Choroid plexus epithelial cell (primary cell): ENCODE measurements around the gene NAT9.

ENCODE experiments used
- DNase-seq: peaks from one replicate; pipeline ENCODE4 v3.0.0-alpha.2; 2010; ENCODE audit warnings: low read depth
- H3K4me3 ChIP-seq: 2 replicates; pipeline ENCODE4 v1.5.1; 2011; ENCODE audit warnings: low read depth, mild to moderate bottlenecking, control low read depth, low read length, moderate library complexity
- TF ChIP-seq, protein P1 (sequence below): conservative IDR thresholded peaks from 2 replicates; pipeline ENCODE4 v1.5.1; 2011; ENCODE audit warnings: low read depth, mild to moderate bottlenecking, control low read depth, inconsistent platforms, low read length, moderate library complexity

NAT9 gene, protein sequence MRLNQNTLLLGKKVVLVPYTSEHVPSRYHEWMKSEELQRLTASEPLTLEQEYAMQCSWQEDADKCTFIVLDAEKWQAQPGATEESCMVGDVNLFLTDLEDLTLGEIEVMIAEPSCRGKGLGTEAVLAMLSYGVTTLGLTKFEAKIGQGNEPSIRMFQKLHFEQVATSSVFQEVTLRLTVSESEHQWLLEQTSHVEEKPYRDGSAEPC

DNA sequence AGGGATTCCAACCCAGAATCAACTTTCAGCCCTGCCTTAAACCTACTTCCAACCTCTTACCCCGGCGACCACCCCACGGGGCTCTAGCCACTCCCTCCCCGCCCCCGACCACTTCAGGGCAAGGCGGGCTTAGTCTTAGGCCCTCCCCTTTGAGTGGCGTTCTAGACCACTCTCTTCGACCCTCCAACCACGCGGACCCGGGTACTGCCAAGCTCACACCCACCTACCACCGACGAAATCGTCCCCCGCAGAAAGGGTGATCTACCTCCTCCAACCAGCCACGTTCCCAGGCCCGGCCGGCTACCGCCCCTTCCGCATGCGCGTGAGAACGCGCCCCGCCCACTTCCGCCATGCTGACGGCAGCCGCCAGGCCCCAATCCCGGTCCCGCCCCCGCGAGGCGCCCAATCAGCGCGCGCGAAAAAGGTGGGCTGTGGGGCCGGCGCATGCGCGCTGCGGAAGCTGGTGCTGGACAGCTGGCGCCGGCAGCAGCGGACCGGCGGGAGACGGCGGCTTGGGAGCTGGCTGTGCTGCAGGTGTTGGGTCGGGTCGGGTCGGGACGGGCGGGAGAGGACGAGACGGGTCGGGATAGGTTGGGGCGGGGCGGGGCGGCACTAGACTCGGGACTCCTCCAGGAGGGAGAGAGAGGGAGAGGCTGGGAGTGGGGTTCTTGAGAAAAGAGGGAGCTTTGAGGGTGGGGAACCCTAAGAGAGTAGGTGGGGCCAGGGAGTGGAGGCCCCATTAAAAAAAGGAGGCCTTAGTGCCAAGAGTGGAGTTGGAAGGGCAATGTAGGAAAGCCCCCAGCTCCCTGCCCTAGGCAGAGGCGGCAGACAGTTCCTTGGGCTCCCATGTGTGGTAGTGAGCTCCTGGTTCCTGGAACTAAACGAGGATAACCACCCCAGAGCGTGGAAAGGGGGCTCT is at the start of gene NAT9:
NAT9 (minus strand) TSS at position 302 of the 919 bp plus-strand sequence. CDS start 647 bp downstream, outside the sequence.
- peak; percentile 96 for DNase-seq
- TF ChIP-seq, protein P1, sequence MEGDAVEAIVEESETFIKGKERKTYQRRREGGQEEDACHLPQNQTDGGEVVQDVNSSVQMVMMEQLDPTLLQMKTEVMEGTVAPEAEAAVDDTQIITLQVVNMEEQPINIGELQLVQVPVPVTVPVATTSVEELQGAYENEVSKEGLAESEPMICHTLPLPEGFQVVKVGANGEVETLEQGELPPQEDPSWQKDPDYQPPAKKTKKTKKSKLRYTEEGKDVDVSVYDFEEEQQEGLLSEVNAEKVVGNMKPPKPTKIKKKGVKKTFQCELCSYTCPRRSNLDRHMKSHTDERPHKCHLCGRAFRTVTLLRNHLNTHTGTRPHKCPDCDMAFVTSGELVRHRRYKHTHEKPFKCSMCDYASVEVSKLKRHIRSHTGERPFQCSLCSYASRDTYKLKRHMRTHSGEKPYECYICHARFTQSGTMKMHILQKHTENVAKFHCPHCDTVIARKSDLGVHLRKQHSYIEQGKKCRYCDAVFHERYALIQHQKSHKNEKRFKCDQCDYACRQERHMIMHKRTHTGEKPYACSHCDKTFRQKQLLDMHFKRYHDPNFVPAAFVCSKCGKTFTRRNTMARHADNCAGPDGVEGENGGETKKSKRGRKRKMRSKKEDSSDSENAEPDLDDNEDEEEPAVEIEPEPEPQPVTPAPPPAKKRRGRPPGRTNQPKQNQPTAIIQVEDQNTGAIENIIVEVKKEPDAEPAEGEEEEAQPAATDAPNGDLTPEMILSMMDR, result no peak
- H3K4me3 ChIP-seq, result peak within 1 kb of the TSS; percentile 92

DNA sequence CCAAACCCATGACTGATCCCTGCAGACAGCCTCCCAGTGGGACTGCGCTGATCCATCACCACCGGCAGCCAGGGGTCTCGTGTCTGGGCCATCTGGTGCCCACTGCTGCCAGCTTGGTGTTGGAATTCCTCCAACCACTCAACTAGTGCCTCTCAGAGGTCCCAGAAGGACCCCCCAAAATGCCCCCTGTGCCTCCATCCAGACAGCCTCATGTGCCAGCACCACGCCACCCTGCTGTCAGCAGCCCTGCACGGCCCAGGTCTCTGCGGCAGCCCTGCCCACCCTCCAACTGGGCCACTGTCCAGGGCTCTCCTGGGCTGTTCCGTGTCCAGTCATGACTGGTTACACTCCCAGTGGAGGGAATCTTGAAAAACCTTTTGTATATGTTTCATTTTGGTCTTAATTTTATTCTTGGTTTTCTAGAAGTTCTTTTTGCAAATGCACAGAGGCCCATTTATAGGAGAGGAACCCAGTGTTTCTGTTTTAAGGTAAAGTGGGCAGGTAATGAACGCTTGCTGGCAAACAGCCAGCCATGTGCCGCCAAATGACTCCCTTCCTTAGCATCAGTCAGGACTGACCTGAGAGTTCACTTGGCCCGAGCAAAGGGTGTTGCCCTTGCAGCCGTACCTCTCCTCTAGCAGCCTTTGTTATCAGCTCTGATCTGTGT is 48.9 kb upstream of the NAT9 start:
- H3K4me3 ChIP-seq, result no peak overlapping the region
- no peak for DNase-seq
- TF ChIP-seq, protein P1, result no peak

DNA sequence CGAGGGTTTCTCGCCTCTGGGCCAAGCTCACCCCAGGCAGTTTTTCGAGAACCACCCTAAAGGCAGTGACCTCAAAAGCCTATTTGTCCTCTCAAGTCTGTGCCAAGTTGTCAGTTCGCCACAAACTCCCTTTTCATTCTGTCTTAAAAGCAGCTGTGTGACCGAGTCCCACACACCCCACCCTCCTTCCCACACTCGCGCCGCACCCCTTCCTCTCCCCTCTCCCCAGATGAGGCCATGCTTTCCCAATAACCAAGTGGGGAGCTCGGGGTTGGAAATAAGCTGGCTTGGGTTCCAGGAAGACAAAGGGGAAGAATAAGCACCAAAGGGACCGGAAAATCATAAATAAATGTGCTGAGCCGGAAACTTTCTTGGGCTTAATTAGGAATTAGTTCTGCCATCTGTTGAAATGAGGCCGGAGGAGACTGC is 46.8 kb upstream of the NAT9 start:
- TF ChIP-seq, protein P1, result no peak
- no peak for DNase-seq
- no peak overlapping the region for H3K4me3 ChIP-seq

DNA sequence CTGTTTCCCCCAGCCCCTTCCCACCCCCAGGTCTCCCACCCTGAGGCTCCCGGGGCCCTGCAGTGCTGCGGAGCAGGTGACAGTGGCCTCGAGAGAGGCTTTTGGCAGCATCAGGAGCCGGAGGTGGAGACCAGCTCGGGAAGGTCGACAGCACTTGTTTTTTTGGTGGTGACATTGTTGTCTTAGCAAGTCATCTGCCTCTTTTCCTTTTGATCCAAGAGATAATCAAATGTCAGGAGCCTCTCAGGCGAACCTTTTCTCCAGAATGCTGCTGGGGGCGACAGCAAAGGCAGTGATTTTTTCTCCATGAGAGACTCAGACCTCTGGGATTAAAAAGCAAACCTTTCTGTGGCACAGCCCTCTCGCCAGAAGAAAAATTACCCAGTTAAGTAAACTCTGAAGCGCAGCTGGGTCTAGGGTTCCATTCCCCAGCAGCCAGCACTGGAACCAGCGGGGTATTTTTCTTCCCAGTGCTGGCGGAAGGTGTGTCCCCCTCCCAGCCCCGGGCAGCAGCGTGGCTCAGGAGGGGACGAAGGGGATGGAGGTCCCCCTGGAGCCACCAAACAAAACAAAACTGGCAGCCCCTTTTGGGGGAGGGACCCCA is 46.3 kb upstream of the NAT9 start:
- TF ChIP-seq, protein P1, result no peak
- no peak for DNase-seq
- no peak overlapping the region for H3K4me3 ChIP-seq

DNA sequence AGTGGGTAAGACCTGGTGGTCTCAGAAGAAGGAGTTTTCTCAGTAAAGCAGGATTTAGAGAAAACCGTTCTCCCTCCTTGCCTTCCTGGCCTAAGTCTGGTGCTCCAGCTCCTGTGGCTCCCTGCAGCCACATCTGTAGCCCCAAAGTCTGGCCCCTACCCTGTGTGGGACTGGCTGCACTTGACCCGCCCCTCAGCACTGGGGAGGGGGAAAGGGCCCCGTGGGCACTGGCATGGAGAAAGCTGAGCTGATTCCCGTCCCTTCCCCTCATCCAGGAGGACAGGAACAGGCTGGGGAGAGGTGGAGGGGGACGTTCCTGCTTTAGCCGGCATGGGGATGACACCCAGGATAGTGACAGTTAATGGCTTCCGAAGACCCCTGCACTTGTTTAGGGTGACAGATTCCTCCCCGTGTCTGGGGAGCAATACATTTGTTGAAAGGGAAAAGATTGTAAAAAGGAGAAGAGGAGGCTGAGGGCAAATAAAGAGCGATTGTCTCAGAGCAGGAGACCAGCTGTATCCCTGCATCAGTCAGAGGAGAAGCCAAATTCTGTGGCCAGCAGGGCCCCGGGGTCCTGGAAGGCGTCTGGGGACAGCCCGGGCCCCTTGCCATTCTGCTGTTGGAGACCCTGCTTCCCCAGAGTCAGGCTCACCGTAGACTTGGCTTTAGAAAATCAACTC is 45.6 kb upstream of the NAT9 start:
- H3K4me3 ChIP-seq, result no peak overlapping the region
- TF ChIP-seq, protein P1, result no peak
- no peak for DNase-seq

DNA sequence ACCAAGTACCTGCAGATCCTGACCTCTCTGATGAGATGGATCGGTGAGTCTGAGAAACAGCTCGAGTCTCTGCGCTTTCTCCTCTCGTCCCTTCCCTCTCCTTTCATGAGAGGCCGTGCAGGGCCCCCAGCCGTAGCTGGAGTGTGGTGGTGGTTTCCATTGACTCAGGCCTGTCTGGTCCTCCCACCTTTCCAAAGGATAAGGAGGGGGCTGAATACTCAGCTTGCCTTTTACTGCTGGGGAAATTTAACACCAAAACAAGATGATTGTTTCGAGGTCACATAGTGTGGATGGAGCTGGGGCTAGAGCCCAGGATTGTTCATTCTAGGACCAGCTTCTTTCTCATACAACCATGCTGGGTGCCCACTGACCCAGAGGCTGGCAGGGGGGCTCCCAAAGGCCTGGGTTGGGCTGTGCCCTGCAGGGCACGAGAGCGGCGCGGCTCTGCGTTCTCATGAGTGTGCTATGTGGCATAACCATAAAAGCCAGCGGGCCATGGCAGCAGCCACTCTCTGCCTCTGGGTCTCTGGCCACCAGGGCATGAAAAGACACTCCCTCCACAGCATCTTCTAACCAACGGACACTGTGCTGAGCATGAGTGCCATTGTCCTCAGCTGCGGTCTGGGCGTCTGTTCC is 43.8 kb upstream of the NAT9 start:
- H3K4me3 ChIP-seq, result no peak overlapping the region
- no peak for DNase-seq
- TF ChIP-seq, protein P1, result no peak
